K562 (cell line): ENCODE results near the gene FUCA1. TPM values are rescaled to one million over a fixed set of nuclear protein-coding genes. Genes with fewer than 3 reads are reported as not detected.

Experiments
- ATAC-seq: fragments of 200-7000 bp; cut with Tn5 transposase; 3 replicates; pipeline ENCODE4 v1.9.1; 2020; ENCODE audit warnings: moderate library complexity
- BruUV-seq: library from RNA; stranded (reverse); fragments of 400-500 nt; replicated peaks from 2 replicates; lab custom pipeline; 2021; lab: Mats Ljungman, UMichigan
- CTCF ChIA-PET: fragments of 300-600 bp; formaldehyde crosslinking; extraction: SDS; loops from one replicate; lab custom pipeline; 2021; ENCODE audit warnings: low intra/inter-chr PET ratio; lab: Yijun Ruan, JAX
- POLR2A ChIA-PET: fragments of 300-600, 350-650 bp; sonication (Branson Sonifier 250); formaldehyde crosslinking; extraction: SDS; loops from one replicate; lab custom pipeline; 2021; ENCODE audit warnings: antibody characterized with exemption, inconsistent platforms; lab: Yijun Ruan, JAX
- DNase-seq, 4 experiments: peaks; one replicate each; pipeline versions ENCODE4 v3.0.0 to v3.0.0-alpha.2; 2011 to 2018; ENCODE audit warnings: low spot score in 3 of 4, mixed read lengths in 3 of 4; ENCODE audit errors: extremely low read depth in 1 of 4
- FAIRE-seq: peaks from 2 replicates; lab custom pipeline; 2011; peaks lifted over from hg19 to GRCh38; lab: Jason Lieb, UNC
- H2AFZ ChIP-seq: 2 replicates; pipeline ENCODE4 v1.6.0; 2011; ENCODE audit warnings: low read depth, low read length, control low read depth, inconsistent platforms
- H3K27ac ChIP-seq: fragments of 200-600 bp; 3 replicates; pipeline ENCODE4 v1.8.0; 2011; ENCODE audit warnings: low read depth, mild to moderate bottlenecking, control low read depth, inconsistent platforms, low read length, moderate library complexity, mixed read lengths; ENCODE audit errors: extremely low read depth
- H3K27me3 ChIP-seq, 2 experiments: fragments of 300-600 bp in 1 of 2; 2 replicates in 1 of 2; 3 replicates in 1 of 2; pipeline versions ENCODE4 v1.6.0 to v1.8.0; 2011; ENCODE audit warnings: inconsistent platforms in 2 of 2, low read length in 2 of 2, mild to moderate bottlenecking in 1 of 2, mixed read lengths in 1 of 2, moderate library complexity in 1 of 2; ENCODE audit not compliant: control insufficient read depth in 2 of 2, insufficient read depth in 2 of 2
- H3K36me3 ChIP-seq: fragments of 300-600 bp; 3 replicates; pipeline ENCODE4 v1.8.0; 2011; ENCODE audit warnings: mild to moderate bottlenecking, low read length, inconsistent platforms; ENCODE audit not compliant: control insufficient read depth, insufficient read depth
- H3K4me1 ChIP-seq, 2 experiments: fragments of 200-600 bp in 1 of 2; replicated peaks in 1 of 2; 2 replicates in 1 of 2; 3 replicates in 1 of 2; pipeline versions ENCODE4 v1.5.1 to v1.8.0; 2011; ENCODE audit warnings: inconsistent platforms in 2 of 2, low read length in 2 of 2, mild to moderate bottlenecking in 1 of 2, mixed read lengths in 1 of 2, moderate library complexity in 1 of 2; ENCODE audit not compliant: control insufficient read depth in 2 of 2, insufficient read depth in 2 of 2
- H3K4me2 ChIP-seq: 2 replicates; pipeline ENCODE4 v1.6.1; 2011; ENCODE audit warnings: low read length, control low read depth, inconsistent platforms, mixed read lengths; ENCODE audit not compliant: insufficient read depth
- H3K4me3 ChIP-seq: fragments of 200-600 bp; sonication (generic), shearing (Covaris generic); 2 replicates; pipeline ENCODE4 v1.5.1; 2016; ENCODE audit warnings: control low read depth, inconsistent platforms
- H3K79me2 ChIP-seq: fragments of 200-600 bp; 3 replicates; pipeline ENCODE4 v1.8.0; 2011; ENCODE audit warnings: low read length, inconsistent platforms; ENCODE audit not compliant: control insufficient read depth, insufficient read depth
- H3K9ac ChIP-seq, 2 experiments: 2 replicates each; pipeline versions ENCODE4 v1.6.0 to v1.6.1; 2011; ENCODE audit warnings: low read depth in 2 of 2, low read length in 2 of 2, control low read depth in 1 of 2, inconsistent platforms in 1 of 2, mild to moderate bottlenecking in 1 of 2, mixed read lengths in 1 of 2; ENCODE audit not compliant: insufficient read depth in 1 of 2
- H3K9me1 ChIP-seq: one replicate; pipeline ENCODE4 v1.6.0; 2011; ENCODE audit warnings: inconsistent platforms, mild to moderate bottlenecking, low read length, moderate library complexity; ENCODE audit not compliant: control insufficient read depth, insufficient read depth
- H3K9me3 ChIP-seq: replicated peaks from 2 replicates; pipeline ENCODE4 v1.5.1; 2011; ENCODE audit warnings: low read depth, low read length, inconsistent platforms; ENCODE audit not compliant: control insufficient read depth, insufficient read depth
- H4K20me1 ChIP-seq: replicated peaks from 2 replicates; pipeline ENCODE4 v1.6.1; 2011; ENCODE audit warnings: low read length, inconsistent platforms, mixed read lengths; ENCODE audit not compliant: control insufficient read depth, insufficient read depth
- BCOR ChIP-seq: fragments of 450-650 bp; IDR thresholded peaks from 2 replicates; pipeline ENCODE4 v1.6.1; 2016
- BRF1 ChIP-seq: IDR thresholded peaks from 3 replicates; pipeline ENCODE4 v1.6.1; 2011; ENCODE audit warnings: borderline replicate concordance, mild to moderate bottlenecking; ENCODE audit not compliant: insufficient read length; ENCODE audit errors: extremely low read depth
- GABPA ChIP-seq: fragments of 200-800 bp; sonication (Bioruptor generic); conservative IDR thresholded peaks from 2 replicates; pipeline ENCODE4 v1.6.1; 2016; ENCODE audit warnings: low read depth, missing genetic modification characterization, missing compliant biosample characterization
- PHF21A ChIP-seq: fragments of 450-650 bp; IDR thresholded peaks from 2 replicates; pipeline ENCODE4 v1.6.1; 2017; ENCODE audit warnings: low read depth, borderline replicate concordance
- RB1 ChIP-seq: fragments of 450-650 bp; IDR thresholded peaks from 2 replicates; pipeline ENCODE4 v1.6.1; 2017; ENCODE audit warnings: low read depth, mild to moderate bottlenecking
- SMARCA5 ChIP-seq: fragments of 450-650 bp; IDR thresholded peaks from 2 replicates; pipeline ENCODE4 v1.6.1; 2016
- SMC3 ChIP-seq: conservative IDR thresholded peaks from 2 replicates; pipeline ENCODE4 v1.6.1; 2011; ENCODE audit warnings: low read depth, low read length, improper control_type of control experiment; ENCODE audit not compliant: insufficient read depth
- THRAP3 ChIP-seq: fragments of 450-650 bp; IDR thresholded peaks from 2 replicates; pipeline ENCODE4 v1.6.1; 2016; ENCODE audit warnings: mild to moderate bottlenecking, inconsistent platforms, borderline replicate concordance
- ZNF124 ChIP-seq: sonication (generic); formaldehyde crosslinking; IDR thresholded peaks from 2 replicates; pipeline ENCODE4 v1.8.1; 2022; ENCODE audit warnings: missing genetic modification reagents
- WGBS: fragments of 100-300 bp; shearing (Covaris generic); methylation state at CpG from one replicate; pipeline ENCODE4 v1.1.6; 2016; ENCODE audit warnings: low coverage, mixed read lengths; ENCODE audit not compliant: insufficient coverage; ENCODE audit errors: missing lambda C conversion rate; 5-methylcytosine and 5-hydroxymethylcytosine counted together
- in situ Hi-C: fragments of 300-500 bp; cut with MboI; formaldehyde crosslinking; loops from 4 replicates; pipeline ENCODE4 v1.15.0; 2018; ENCODE audit warnings: inconsistent platforms, mixed read lengths
- intact Hi-C: fragments of 100-400 bp; cut with micrococcal nuclease; formaldehyde crosslinking; loops from 2 replicates; pipeline ENCODE4 v1.14.2; 2022
- polyA plus RNA-seq, 8 experiments: library from polyadenylated mRNA; depleted of rRNA in 4 of 8; stranded (reverse) in 5 of 8; unstranded in 3 of 8; fragments of >200 nt; fragmentation: Nextera tagmentation in 2 of 8; fragmentation: Illumina TruSeq in 1 of 8; extraction: Ambion mirVana in 2 of 8; extraction: Trizol in 1 of 8; gene quantifications; 2 replicates each; pipeline versions ENCODE4 v1.2.1 to v1.2.3, GENCODE V29; 2011 to 2014; ENCODE audit warnings: inconsistent platforms in 1 of 8, missing spikeins in 1 of 8
- total RNA-seq, 7 experiments: library from RNA; depleted of rRNA in 6 of 7; stranded (reverse); fragments of >200 nt in 6 of 7; fragmentation: Illumina TruSeq in 2 of 7; extraction: Trizol in 2 of 7; gene quantifications; 2 replicates each; pipeline versions ENCODE4 v1.2.1 to v1.2.3, GENCODE V29; 2011 to 2021; ENCODE audit warnings: low replicate concordance in 1 of 7
- TF ChIP-seq, protein P1 (sequence below), 2 experiments: fragments of 450-650 bp; IDR thresholded peaks; 2 replicates each; pipeline ENCODE4 v1.6.1; 2016; ENCODE audit warnings: mild to moderate bottlenecking in 2 of 2, borderline replicate concordance in 1 of 2, low read depth in 1 of 2, moderate library complexity in 1 of 2
- TF ChIP-seq, protein P2 (sequence below), 2 experiments: fragments of 450-650 bp; IDR thresholded peaks; 2 replicates each; pipeline ENCODE4 v1.6.1; 2016

Gene FUCA1
- total and polyA plus RNA-seq, 9 of the 15 experiments (the other 6 are each of a cell fraction or from before 2014, with no cell fraction given), result 7.0 to 20.5 (median 13.5) TPM

DNA sequence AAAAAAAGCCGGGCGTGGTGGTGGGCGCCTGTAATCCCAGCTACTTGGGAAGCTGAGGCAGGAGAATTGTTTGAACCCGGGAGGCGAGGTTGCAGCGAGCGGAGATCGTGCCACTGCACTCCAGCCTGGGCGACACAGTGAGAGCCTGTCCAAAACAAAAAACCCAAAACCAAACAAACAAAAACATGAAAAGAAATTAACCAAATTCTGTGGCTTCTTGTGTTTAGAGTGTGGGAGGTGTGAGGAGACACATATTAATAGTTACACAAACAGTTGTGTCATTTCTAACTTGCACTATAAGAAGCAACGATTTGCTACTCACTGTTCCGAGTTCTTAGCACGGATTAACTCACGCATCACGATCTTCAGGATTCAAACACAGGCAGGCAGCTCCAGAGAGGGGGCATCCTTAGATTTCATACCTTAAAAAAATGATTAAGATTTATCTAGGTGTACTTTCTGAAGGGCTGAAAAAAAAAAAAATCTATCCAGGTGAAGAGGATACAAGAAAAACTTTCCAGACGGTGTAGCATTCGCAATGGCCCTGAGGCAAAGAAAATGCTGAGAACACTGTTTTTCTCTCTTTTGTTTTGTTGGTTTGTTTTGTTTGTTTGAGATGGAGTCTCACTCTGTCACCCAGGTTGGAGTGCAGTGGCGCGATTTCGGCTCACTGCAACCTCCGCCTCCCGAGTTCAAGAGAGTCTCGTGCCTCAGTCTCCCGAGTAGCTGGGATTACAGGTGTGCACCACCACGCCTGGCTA lies 42.1 kb downstream of the FUCA1 start:
- Histone ChIP-seq H2AFZ (peak overlapping the region; percentile 93), H3K27me3 (no peaks in the 10 kb centered on the region), H3K79me2 (peaks cover 14% of the 10 kb centered on the region), H3K9me1 (no peaks in the 10 kb centered on the region), H3K9ac (peak overlapping the region; percentile 99; a peak in 3 of 4 replicates), H3K27ac (peak overlapping the region; percentile 8; the same call in 2 of the 3 replicates), H3K36me3 (no peaks in the 10 kb centered on the region; the same call in 2 of the 3 replicates), H3K4me1 (peaks cover 8 to 24% of the 10 kb centered on the region in 2 experiments; a peak in 4 of 5 replicates), H4K20me1 (no peaks in the 10 kb centered on the region), H3K4me2 (peak overlapping the region; percentile 100), H3K9me3 (no peaks in the 10 kb centered on the region), H3K4me3 (peak overlapping the region; percentile 90)
- intact Hi-C loops, result no loop called here
- in situ Hi-C loops, result no loop called here
- ATAC-seq (0 out of 3 replicates have a peak, but pooled peaks have one; percentile 4), FAIRE-seq (peak; percentile 37), DNase-seq (no peak)
- POLR2A ChIA-PET, result interaction anchor here (0.7 to 3.3 kb wide), 5 partner anchors 8 to 328 kb away, joined by 3 to 12 read pairs (median 3); no protein-coding TSS in a partner anchor
- 56% methylated on average over 21 of the region's 24 CpGs for WGBS
- CTCF ChIA-PET, result no interaction called here
- BruUV-seq, result TSS peak; percentile 77
- 0 out of 2 replicates have a peak, but pooled peaks have one; percentile 5 for TF ChIP-seq GABPA
- TF ChIP-seq, protein P1, sequence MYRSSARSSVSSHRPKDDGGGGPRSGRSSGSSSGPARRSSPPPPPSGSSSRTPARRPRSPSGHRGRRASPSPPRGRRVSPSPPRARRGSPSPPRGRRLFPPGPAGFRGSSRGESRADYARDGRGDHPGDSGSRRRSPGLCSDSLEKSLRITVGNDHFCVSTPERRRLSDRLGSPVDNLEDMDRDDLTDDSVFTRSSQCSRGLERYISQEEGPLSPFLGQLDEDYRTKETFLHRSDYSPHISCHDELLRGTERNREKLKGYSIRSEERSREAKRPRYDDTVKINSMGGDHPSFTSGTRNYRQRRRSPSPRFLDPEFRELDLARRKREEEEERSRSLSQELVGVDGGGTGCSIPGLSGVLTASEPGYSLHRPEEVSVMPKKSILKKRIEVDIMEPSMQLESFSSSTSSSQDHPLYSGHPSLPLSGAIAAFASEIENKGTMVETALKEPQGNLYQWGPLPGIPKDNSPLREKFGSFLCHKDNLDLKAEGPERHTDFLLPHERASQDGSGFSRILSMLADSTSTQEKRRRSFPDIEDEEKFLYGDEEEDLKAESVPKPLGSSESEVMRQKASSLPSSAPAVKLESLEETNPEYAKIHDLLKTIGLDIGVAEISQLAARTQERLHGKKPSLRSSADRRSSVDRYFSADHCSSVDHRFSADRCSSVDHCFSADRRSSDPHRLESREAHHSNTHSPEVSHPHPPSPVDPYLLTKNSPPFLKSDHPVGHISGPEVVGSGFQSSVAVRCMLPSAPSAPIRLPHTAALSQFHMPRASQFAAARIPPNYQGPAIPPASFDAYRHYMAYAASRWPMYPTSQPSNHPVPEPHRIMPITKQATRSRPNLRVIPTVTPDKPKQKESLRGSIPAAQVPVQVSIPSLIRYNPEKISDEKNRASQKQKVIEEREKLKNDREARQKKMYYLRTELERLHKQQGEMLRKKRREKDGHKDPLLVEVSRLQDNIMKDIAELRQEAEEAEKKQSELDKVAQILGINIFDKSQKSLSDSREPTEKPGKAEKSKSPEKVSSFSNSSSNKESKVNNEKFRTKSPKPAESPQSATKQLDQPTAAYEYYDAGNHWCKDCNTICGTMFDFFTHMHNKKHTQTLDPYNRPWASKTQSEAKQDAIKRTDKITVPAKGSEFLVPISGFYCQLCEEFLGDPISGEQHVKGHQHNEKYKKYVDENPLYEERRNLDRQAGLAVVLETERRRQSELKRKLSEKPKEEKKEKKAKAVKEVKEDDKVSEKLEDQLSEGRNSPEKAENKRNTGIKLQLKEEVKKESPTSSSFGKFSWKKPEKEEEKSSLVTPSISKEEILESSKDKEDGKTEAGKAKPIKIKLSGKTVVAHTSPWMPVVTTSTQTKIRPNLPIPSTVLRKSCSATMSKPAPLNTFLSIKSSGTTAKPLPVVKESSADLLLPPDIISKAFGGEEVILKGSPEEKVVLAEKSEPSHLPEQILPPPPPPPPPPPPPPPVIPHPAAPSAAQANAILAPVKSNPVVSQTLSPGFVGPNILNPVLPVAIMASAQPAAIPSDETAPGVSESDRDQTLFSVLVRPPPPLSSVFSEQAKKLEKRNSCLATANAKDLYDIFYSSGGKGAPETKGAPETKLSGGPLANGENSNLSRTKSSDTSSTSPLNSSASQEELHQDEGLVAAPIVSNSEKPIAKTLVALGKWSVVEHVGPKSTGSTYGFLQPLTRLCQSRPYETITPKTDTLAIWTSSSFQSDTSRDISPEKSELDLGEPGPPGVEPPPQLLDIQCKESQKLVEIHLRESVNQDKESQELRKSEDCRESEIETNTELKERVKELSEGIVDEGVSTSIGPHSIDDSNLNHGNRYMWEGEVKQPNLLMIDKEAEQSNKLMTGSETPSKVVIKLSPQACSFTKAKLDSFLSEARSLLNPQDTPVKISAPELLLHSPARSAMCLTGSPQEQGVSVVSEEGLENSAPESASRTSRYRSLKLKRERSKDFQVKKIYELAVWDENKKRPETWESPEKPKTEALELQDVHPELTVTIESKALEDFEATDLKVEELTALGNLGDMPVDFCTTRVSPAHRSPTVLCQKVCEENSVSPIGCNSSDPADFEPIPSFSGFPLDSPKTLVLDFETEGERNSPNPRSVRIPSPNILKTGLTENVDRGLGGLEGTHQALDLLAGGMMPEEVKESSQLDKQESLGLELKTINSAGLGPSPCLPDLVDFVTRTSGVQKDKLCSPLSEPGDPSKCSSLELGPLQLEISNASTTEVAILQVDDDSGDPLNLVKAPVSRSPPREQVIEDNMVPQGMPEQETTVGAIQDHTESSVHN (IDR thresholded peaks at IDR 0.05; ENCODE audit: borderline replicate concordance in 1 of 2, low read depth in 1 of 2), result 0 out of 4 replicates have a peak, but pooled peaks of 1 of the 2 experiments have one; percentile 8
- TF ChIP-seq BRF1, result no peak
- peak; percentile 11; the same call in 1 of the 2 replicates for TF ChIP-seq BCOR
- no peak for TF ChIP-seq RB1
- peak; percentile 76; the same call in 1 of the 2 replicates for TF ChIP-seq THRAP3
- TF ChIP-seq SMARCA5, result peak; percentile 32; the same call in 1 of the 2 replicates
- TF ChIP-seq PHF21A, result 0 out of 2 replicates have a peak, but pooled peaks have one; percentile 7
- TF ChIP-seq, protein P2, sequence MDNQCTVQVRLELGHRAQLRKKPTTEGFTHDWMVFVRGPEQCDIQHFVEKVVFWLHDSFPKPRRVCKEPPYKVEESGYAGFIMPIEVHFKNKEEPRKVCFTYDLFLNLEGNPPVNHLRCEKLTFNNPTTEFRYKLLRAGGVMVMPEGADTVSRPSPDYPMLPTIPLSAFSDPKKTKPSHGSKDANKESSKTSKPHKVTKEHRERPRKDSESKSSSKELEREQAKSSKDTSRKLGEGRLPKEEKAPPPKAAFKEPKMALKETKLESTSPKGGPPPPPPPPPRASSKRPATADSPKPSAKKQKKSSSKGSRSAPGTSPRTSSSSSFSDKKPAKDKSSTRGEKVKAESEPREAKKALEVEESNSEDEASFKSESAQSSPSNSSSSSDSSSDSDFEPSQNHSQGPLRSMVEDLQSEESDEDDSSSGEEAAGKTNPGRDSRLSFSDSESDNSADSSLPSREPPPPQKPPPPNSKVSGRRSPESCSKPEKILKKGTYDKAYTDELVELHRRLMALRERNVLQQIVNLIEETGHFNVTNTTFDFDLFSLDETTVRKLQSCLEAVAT (IDR thresholded peaks at IDR 0.05), result peak in 1 of 2 experiments; percentile 96; a peak in 2 of 4 replicates
- TF ChIP-seq ZNF124, result no peak
- TF ChIP-seq SMC3, result no peak
